SK-N-SH (cell line): ENCODE measurements around the gene DOC2A.

Source experiments
- CHD2 ChIP-seq: fragments of 150-350 bp; IDR thresholded peaks from 2 replicates; pipeline ENCODE4 v1.6.1; 2018; ENCODE audit warnings: low read length; ENCODE audit not compliant: partially characterized antibody
- CTCF ChIP-seq: fragments of 200-600 bp; sonication (generic); IDR thresholded peaks from 2 replicates; pipeline ENCODE4 v1.6.1; 2017; ENCODE audit warnings: antibody characterized with exemption, mild to moderate bottlenecking, moderate library complexity
- EZH2phosphoT487 ChIP-seq: fragments of 200-600 bp; sonication (generic); IDR thresholded peaks from 2 replicates; pipeline ENCODE4 v1.6.1; 2017; ENCODE audit warnings: low read depth, mixed run types, mild to moderate bottlenecking, antibody characterized with exemption, moderate library complexity, borderline replicate concordance
- NFIC ChIP-seq: IDR thresholded peaks from 2 replicates; pipeline ENCODE4 v1.4.0; 2012; ENCODE audit warnings: borderline replicate concordance
- PBX3 ChIP-seq: IDR thresholded peaks from 2 replicates; pipeline ENCODE4; 2012
- RAD21 ChIP-seq: IDR thresholded peaks from 2 replicates; pipeline ENCODE4 v1.6.1; 2012; ENCODE audit warnings: mild to moderate bottlenecking, low read length
- REST ChIP-seq: IDR thresholded peaks from 2 replicates; pipeline ENCODE4 v1.6.1; 2012; ENCODE audit warnings: mild to moderate bottlenecking, low read depth, low read length, moderate library complexity
- RFX5 ChIP-seq: IDR thresholded peaks from 2 replicates; pipeline ENCODE4 v1.6.1; 2012; ENCODE audit warnings: mild to moderate bottlenecking, improper control_type of control experiment, low read length
- SMC3 ChIP-seq: IDR thresholded peaks from 2 replicates; pipeline ENCODE4 v1.6.1; 2012; ENCODE audit warnings: low read depth, low read length, improper control_type of control experiment
- TAF1 ChIP-seq: IDR thresholded peaks from 2 replicates; pipeline ENCODE4 v1.6.1; 2012; ENCODE audit warnings: low read depth, mild to moderate bottlenecking, low read length, moderate library complexity, borderline replicate concordance
- TCF12 ChIP-seq: IDR thresholded peaks from 2 replicates; pipeline ENCODE4 v1.4.0; 2012
- TEAD4 ChIP-seq: IDR thresholded peaks from 2 replicates; pipeline ENCODE4 v1.4.0; 2012; ENCODE audit warnings: mild to moderate bottlenecking, borderline replicate concordance; ENCODE audit not compliant: insufficient read depth
- USF1 ChIP-seq: IDR thresholded peaks from 2 replicates; pipeline ENCODE4 v1.4.0; 2012; ENCODE audit warnings: low read depth, borderline replicate concordance
- USF2 ChIP-seq: fragments of 150-350 bp; IDR thresholded peaks from 2 replicates; pipeline ENCODE4 v1.6.1; 2017; ENCODE audit warnings: antibody characterized with exemption, low read length, low read depth, borderline replicate concordance

- TF ChIP-seq CTCF = no peak
- TF ChIP-seq PBX3 = no peak
- TF ChIP-seq USF1 = no peak
- no peak for TF ChIP-seq CHD2
- TF ChIP-seq USF2 = no peak
- TF ChIP-seq TEAD4 = no peak
- TF ChIP-seq REST = no peak
- TF ChIP-seq EZH2phosphoT487 = no peak
- TF ChIP-seq TAF1 = no peak
- no peak for TF ChIP-seq SMC3
- no peak for TF ChIP-seq TCF12
- TF ChIP-seq RFX5 = no peak
- TF ChIP-seq RAD21 = no peak
- no peak for TF ChIP-seq NFIC
These were observed 20.7 kb upstream of the DOC2A start for GRCh38 chr16:30031477-30031918.
